ENCODE results near the gene PFKP.

PFKP gene

DNA sequence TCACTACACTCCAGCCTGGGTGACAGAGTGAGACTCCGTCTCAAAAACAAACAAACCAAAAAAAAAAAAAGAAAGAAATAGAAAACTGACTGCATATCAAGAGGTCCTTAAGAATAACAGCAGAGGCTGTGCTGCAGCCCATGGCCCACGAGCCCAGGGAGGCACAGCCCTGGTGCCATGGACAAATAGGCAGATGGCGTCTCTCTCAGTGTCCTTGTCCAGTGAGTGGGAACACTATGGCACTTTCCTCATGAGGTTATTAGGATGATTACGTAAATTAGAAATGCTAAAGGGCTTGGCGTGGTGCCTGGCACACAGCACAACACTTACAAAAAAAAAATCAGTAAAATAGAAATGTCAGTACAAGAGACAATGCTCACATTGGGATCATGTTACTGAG, 33.4 kb upstream of the PFKP start:
- Histone ChIP-seq H3K27me3 (replicated peaks; ENCODE audit: control insufficient read depth, insufficient read depth, low read length) (peaks cover 36% of the 10 kb centered on the region), H3K4me3 (ENCODE audit: low read length) (no peak overlapping the region), H3K9ac (ENCODE audit: low read length) (no peak overlapping the region), H3K36me3 (ENCODE audit: control insufficient read depth, insufficient read depth, low read length, severe bottlenecking) (no peaks in the 10 kb centered on the region), H3K4me1 (ENCODE audit: control insufficient read depth, insufficient read depth, low read length) (peaks cover 6% of the 10 kb centered on the region), H3K9me3 (ENCODE audit: control insufficient read depth, low read length) (no peaks in the 10 kb centered on the region)
- DNase-seq (ENCODE audit: low read depth) = no peak

DNA sequence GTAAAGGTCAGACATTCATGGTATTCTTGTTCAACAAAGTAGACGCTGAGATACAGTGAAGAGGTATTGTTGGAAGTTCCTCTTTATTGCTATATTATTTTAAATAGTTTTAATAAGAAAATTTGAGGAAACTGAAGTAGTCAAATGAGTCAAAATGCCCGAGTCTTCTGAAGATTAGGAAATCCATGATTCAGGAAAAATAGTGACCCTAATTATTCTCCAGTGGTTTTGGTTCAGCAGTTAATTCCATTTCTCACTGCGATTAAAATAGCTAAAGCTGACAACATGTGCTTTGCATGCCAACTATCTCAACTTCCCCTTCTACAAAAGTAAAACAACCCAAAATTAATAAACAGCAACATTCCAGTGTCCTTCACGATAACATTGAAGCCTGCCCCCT, 32.7 kb upstream of the PFKP start:
- H3K36me3 ChIP-seq (ENCODE audit: control insufficient read depth, insufficient read depth, low read length, severe bottlenecking) = no peaks in the 10 kb centered on the region
- H3K9me3 ChIP-seq (ENCODE audit: control insufficient read depth, low read length) = no peaks in the 10 kb centered on the region
- DNase-seq (ENCODE audit: low read depth) = no peak
- H3K4me3 ChIP-seq (ENCODE audit: low read length) = no peak overlapping the region
- peaks cover 6% of the 10 kb centered on the region for H3K4me1 ChIP-seq (ENCODE audit: control insufficient read depth, insufficient read depth, low read length)
- peaks cover 38% of the 10 kb centered on the region for H3K27me3 ChIP-seq (replicated peaks; ENCODE audit: control insufficient read depth, insufficient read depth, low read length)
- H3K9ac ChIP-seq (ENCODE audit: low read length) = no peak overlapping the region

DNA sequence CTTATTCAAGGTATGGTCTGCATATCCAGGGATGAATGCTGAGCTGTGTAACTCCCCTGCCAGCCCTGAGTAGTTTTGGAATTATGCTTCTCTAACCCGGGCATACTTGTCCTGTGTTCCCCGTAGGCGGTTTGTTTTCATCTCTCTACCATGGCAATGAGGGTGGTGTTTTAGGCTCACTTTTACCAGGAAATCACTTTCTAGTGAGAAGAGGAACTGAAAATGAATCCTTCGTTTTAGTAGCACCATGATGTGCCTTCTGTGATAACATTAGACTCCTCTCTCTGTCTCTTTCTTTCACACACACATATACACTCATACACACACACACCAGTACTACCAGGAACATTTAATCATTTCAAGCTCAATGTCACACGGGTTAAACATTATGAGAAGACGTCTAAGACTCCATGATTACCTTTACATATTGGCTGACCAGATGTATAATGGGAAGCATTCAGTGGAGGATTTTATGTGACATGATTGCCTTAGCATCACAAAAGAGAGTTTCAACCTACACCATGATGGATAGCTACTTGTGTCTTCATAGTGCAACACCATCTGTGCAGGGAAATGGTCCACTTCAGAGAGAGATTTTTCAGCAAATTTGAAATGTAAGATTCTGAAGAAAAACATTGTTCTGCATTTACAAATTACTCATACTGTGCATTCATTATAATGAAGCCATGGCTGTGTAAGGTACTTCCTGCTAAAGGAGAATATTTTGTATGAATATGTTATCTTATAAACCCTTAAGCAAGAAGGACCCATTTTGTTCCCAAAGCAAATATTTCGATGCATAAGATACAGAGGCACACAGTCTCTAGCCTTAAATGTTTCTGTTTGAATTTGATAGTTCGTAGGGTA, 31.0 kb upstream of the PFKP start:
- no peaks in the 10 kb centered on the region for H3K9me3 ChIP-seq (ENCODE audit: control insufficient read depth, low read length)
- no peak for DNase-seq (ENCODE audit: low read depth)
- H3K36me3 ChIP-seq (ENCODE audit: control insufficient read depth, insufficient read depth, low read length, severe bottlenecking) = no peaks in the 10 kb centered on the region
- H3K4me3 ChIP-seq (ENCODE audit: low read length) = no peak overlapping the region
- H3K4me1 ChIP-seq (ENCODE audit: control insufficient read depth, insufficient read depth, low read length) = peaks cover 6% of the 10 kb centered on the region
- H3K9ac ChIP-seq (ENCODE audit: low read length) = no peak overlapping the region
- peaks cover 38% of the 10 kb centered on the region for H3K27me3 ChIP-seq (replicated peaks; ENCODE audit: control insufficient read depth, insufficient read depth, low read length)

GRCh38 chr10:3037182-3037581, 30.2 kb upstream of the PFKP start:
- Histone ChIP-seq H3K27me3 (replicated peaks; ENCODE audit: control insufficient read depth, insufficient read depth, low read length) (peaks cover 38% of the 10 kb centered on the region), H3K9me3 (ENCODE audit: control insufficient read depth, low read length) (no peaks in the 10 kb centered on the region), H3K36me3 (ENCODE audit: control insufficient read depth, insufficient read depth, low read length, severe bottlenecking) (no peaks in the 10 kb centered on the region), H3K4me1 (ENCODE audit: control insufficient read depth, insufficient read depth, low read length) (peaks cover 6% of the 10 kb centered on the region), H3K4me3 (ENCODE audit: low read length) (no peak overlapping the region), H3K9ac (ENCODE audit: low read length) (no peak overlapping the region)
- no peak for DNase-seq (ENCODE audit: low read depth)

DNA sequence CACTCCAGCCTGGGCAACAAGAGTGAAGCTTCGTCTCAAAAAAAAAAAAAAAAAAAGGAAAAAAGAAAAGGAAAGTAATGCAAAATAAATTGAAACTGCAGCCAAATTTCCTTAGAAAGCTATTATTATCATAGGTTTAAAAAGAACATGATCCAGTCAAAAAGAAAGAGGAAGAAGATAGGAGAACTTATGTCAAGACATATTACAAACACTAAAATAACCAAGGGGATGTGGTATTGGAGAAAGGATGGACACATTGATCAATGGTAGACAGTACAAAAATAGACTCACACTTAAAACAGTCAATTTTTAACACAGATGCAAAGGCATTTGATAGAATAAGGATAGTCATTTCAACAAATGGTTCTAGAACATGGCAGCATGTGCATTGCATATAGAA, 27.3 kb upstream of the PFKP start:
- Histone ChIP-seq H3K4me1 (ENCODE audit: control insufficient read depth, insufficient read depth, low read length) (peaks cover 2% of the 10 kb centered on the region), H3K9ac (ENCODE audit: low read length) (no peak overlapping the region), H3K36me3 (ENCODE audit: control insufficient read depth, insufficient read depth, low read length, severe bottlenecking) (no peaks in the 10 kb centered on the region), H3K27me3 (replicated peaks; ENCODE audit: control insufficient read depth, insufficient read depth, low read length) (peaks cover 33% of the 10 kb centered on the region), H3K4me3 (ENCODE audit: low read length) (no peak overlapping the region), H3K9me3 (ENCODE audit: control insufficient read depth, low read length) (no peaks in the 10 kb centered on the region)
- no peak for DNase-seq (ENCODE audit: low read depth)

GRCh38 chr10:3042589-3042988, 24.8 kb upstream of the PFKP start:
- H3K27me3 ChIP-seq (replicated peaks; ENCODE audit: control insufficient read depth, insufficient read depth, low read length) = peaks cover 10% of the 10 kb centered on the region
- no peaks in the 10 kb centered on the region for H3K9me3 ChIP-seq (ENCODE audit: control insufficient read depth, low read length)
- no peak for DNase-seq (ENCODE audit: low read depth)
- H3K9ac ChIP-seq (ENCODE audit: low read length) = no peak overlapping the region
- peaks cover 19% of the 10 kb centered on the region for H3K4me1 ChIP-seq (ENCODE audit: control insufficient read depth, insufficient read depth, low read length)
- no peaks in the 10 kb centered on the region for H3K36me3 ChIP-seq (ENCODE audit: control insufficient read depth, insufficient read depth, low read length, severe bottlenecking)
- H3K4me3 ChIP-seq (ENCODE audit: low read length) = no peak overlapping the region

DNA sequence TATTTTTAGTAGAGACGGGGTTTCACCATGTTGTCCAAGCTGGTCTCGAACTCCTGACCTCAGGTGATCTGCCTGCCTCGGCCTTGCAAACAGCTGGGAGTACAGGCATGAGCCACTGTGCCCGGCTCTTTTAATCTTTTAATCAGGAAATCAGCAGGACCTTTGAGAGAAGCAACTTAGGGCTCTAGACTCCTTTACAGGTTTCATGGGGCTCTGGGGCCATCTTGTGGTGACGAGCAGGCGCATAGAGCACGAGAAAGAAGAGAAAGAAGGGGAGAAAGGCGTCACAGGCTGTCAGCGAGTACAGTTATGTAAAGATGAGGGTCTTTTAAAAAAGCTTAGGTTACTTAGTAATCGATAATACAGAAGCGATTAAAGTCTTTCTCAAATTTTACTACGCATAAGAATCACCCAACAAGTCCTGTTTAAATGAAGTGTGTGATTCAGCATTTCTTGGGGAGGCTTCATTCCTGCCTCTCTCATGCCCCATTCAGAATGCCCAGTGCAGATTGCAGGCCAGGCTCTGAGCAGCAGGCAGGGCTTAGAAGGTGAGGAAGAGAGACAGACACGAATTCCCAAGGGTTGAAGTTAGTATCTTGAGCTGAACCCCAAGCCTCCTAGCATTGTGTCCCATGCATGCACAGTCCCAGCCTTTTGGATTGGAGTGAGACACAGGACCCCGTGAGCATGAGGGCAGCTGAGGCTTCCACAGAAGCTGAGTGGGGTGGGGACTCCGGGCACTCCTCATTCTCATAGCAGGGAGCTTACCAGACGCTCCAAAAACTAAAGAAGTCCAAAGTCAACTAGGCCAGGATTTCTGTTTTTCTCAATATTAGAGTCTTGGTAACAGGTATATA, 23.6 kb upstream of the PFKP start:
- Histone ChIP-seq H3K4me3 (ENCODE audit: low read length) (no peak overlapping the region), H3K9me3 (ENCODE audit: control insufficient read depth, low read length) (no peaks in the 10 kb centered on the region), H3K9ac (ENCODE audit: low read length) (no peak overlapping the region), H3K27me3 (replicated peaks; ENCODE audit: control insufficient read depth, insufficient read depth, low read length) (peaks cover 3% of the 10 kb centered on the region), H3K4me1 (ENCODE audit: control insufficient read depth, insufficient read depth, low read length) (peaks cover 31% of the 10 kb centered on the region), H3K36me3 (ENCODE audit: control insufficient read depth, insufficient read depth, low read length, severe bottlenecking) (no peaks in the 10 kb centered on the region)
- DNase-seq (ENCODE audit: low read depth) = peak; percentile 91

DNA sequence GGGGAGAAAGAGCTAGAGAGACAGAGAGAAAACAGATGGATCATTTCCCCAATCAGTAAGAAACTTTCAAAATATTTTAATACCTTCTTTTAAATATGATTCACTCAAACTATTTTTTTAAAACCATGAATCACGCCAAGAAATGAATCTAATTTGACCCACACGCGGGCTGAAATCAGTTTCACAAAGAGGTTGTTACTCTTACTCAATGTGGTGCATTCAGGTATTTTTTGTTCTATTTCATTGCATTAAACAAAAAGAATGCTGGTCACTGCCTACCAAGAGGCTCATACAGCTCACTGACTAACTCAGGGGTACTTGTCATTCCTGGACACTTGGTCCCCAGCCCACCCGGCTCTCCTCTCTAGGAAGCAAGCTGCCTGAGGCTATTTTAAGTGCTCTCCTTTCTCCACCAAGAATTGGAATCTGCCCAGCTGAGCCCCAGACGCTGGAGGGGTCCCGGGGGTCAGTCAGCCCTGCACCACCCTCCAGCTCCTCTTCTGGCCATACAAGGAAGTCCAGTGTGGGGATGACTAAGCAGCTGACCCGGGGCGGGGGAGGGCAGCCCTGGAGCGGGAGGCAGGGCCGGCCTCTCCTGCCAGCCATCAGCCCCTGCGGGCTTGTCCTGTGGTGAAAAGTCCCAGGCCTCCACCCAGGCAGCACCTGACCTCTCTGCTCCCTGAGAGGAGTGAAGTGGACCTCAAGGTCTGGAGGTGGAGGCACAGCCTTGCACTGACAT, 21.7 kb upstream of the PFKP start:
- Histone ChIP-seq H3K9me3 (ENCODE audit: control insufficient read depth, low read length) (no peaks in the 10 kb centered on the region), H3K36me3 (ENCODE audit: control insufficient read depth, insufficient read depth, low read length, severe bottlenecking) (no peaks in the 10 kb centered on the region), H3K4me3 (ENCODE audit: low read length) (peak overlapping the region; percentile 64), H3K27me3 (replicated peaks; ENCODE audit: control insufficient read depth, insufficient read depth, low read length) (no peaks in the 10 kb centered on the region), H3K9ac (ENCODE audit: low read length) (peak overlapping the region; percentile 67), H3K4me1 (ENCODE audit: control insufficient read depth, insufficient read depth, low read length) (peaks cover 34% of the 10 kb centered on the region)
- DNase-seq (ENCODE audit: low read depth) = peak; percentile 86

GRCh38 chr10:3046210-3046779, 21.1 kb upstream of the PFKP start:
- no peaks in the 10 kb centered on the region for H3K36me3 ChIP-seq (ENCODE audit: control insufficient read depth, insufficient read depth, low read length, severe bottlenecking)
- H3K4me1 ChIP-seq (ENCODE audit: control insufficient read depth, insufficient read depth, low read length) = peaks cover 34% of the 10 kb centered on the region
- peak overlapping the region; percentile 67 for H3K9ac ChIP-seq (ENCODE audit: low read length)
- no peak for DNase-seq (ENCODE audit: low read depth)
- H3K27me3 ChIP-seq (replicated peaks; ENCODE audit: control insufficient read depth, insufficient read depth, low read length) = no peaks in the 10 kb centered on the region
- H3K9me3 ChIP-seq (ENCODE audit: control insufficient read depth, low read length) = no peaks in the 10 kb centered on the region
- peak overlapping the region; percentile 64 for H3K4me3 ChIP-seq (ENCODE audit: low read length)

GRCh38 chr10:3046981-3047547, 20.3 kb upstream of the PFKP start:
- H3K4me3 ChIP-seq (ENCODE audit: low read length) = no peak overlapping the region
- H3K4me1 ChIP-seq (ENCODE audit: control insufficient read depth, insufficient read depth, low read length) = peaks cover 34% of the 10 kb centered on the region
- DNase-seq (ENCODE audit: low read depth) = peak; percentile 19
- H3K36me3 ChIP-seq (ENCODE audit: control insufficient read depth, insufficient read depth, low read length, severe bottlenecking) = no peaks in the 10 kb centered on the region
- H3K9me3 ChIP-seq (ENCODE audit: control insufficient read depth, low read length) = no peaks in the 10 kb centered on the region
- no peaks in the 10 kb centered on the region for H3K27me3 ChIP-seq (replicated peaks; ENCODE audit: control insufficient read depth, insufficient read depth, low read length)
- H3K9ac ChIP-seq (ENCODE audit: low read length) = no peak overlapping the region
